GM19193 (cell line): ENCODE data around the gene CPS1.

ENCODE experiments used
- POLR2A ChIP-seq: IDR thresholded peaks from 4 replicates; pipeline ENCODE4 v1.6.1; 2011; ENCODE audit not compliant: insufficient read depth, insufficient read length; ENCODE audit errors: extremely low read depth

The CPS1 gene

DNA sequence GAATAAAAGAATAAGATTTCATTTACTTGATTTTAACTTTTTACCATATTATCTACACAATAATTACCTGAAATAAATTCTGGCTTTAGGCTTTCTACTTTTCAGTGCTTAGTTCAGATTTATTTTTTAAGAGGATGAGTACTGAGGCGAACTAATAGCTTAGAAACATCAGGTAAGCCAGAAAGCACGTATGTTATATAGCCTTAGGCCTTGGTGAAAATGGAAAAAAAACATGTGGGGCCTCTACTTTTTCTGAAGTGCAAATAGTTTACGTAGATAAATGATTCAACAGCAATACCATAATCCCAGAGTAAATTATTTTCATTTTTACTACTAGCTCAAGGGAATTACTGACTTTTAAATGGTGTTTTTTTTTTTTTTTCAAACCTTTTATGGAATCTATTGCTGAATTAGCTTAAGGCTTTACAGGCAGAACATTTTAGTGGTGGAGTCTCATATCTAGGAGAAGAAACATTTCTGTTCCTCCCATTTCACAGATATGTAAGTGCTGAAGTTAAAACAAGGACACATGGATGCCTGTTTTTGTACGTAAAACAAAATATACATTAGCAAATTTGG lies 6.2 kb downstream of the CPS1 start:
- no peak for TF ChIP-seq POLR2A

DNA sequence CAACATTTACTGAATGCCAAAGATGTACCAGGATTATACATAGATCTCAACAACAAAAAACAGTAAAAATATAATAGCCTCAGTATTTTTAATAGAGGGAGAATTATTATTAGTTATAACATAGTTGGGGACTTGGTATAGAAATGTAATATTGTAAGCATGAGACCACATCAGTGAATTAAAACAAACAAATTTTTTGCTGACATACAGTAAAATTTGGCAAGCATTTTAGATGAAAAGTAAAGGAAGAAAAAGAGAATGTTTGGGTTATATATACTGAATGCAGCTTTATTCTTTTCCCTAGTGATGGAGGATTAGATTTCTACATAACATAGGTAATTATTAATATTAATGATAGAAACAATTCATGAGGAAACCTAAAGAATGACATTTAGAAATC lies 10.9 kb downstream of the CPS1 start:
- TF ChIP-seq POLR2A = no peak

DNA sequence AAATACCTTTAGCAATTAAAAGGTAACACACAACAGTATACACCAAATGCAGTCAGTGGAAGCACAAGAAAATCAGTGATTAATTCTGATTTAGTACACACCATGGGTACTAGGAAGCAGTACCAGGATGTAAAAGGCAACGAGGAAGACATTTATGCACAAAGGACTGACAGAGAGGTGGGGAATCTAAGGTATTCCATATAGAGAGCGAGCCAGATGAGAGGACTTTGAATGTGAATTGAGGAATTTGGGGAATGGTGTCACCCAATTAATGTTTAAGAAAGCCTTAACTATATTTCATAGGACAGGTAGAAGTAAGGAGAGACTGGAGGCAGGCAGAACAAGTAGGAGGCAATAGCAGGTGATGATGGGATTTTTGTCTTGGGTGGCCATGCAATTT lies 11.7 kb downstream of the CPS1 start:
- TF ChIP-seq POLR2A = no peak

DNA sequence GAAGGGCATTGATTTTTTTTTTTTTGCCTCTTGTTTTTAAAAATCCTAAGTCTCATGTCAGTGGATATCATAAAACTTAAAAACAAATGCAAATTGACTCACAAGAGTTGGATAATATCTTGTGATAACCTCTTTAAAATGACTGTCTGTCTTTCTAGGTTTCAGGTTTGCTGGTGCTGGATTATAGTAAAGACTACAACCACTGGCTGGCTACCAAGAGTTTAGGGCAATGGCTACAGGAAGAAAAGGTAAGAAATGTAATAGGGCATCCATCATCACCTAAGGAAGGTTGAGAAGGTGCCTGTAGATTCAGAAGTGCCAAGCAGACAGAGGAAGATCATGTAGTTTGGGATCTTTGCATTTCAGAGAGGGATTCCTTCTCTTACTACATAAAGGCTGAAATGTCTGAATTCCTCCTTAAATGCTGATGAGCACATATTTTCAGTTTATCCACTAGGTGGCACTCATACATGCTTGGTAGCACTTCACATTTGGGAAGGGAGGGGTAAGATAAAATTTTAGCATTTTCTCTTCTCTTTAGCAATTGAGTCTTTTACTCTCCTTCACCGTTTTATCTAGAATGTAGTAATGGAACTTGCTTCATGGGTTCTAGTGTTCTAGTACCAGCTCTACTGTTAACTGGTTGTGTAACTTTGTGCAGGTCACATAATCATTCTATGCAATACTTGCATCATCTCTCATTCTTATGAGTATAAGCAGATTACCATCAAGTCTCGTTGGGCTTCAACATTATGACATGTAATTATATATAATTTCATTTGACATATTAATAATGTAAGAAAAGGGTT lies 21.1 kb downstream of the CPS1 start:
- no peak for TF ChIP-seq POLR2A

DNA sequence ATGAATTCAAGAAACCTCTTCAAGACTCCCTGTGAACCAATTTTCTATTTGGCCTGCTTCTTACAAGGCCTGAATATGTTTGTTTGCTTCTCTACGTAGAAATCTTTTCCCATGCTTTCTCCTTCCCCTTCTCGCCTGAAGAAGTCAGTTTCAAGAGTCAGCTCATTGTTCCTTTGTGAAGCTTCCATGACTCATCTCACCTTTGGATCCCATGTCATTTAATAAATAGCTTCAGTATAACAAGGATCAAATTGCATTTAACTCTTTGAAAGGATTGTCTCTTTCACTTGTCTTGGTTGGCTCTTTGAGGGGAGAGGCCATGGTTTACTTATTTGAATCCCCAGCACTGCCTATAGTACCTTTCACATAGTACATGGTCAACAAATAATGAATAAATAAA lies 28.4 kb downstream of the CPS1 start:
- no peak for TF ChIP-seq POLR2A

DNA sequence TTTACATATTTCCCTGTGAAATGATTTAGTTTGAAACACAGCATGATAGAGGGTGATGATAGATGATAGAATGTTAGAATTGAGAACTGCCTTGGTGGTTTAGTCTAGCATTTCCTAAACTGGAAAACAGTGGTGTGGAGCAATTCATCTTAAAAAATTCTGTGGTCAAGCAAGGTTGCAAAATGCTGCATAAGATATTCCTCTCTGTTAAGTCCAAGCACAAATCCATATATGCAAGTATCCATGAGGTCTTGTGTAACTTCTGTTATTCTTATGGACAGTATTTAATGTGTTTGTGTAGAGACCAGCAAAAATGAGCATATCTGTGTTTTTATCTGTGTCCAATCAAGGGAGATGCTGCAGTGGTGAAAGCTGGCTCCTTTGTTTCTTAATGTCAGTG lies 30.0 kb downstream of the CPS1 start:
- TF ChIP-seq POLR2A = no peak

DNA sequence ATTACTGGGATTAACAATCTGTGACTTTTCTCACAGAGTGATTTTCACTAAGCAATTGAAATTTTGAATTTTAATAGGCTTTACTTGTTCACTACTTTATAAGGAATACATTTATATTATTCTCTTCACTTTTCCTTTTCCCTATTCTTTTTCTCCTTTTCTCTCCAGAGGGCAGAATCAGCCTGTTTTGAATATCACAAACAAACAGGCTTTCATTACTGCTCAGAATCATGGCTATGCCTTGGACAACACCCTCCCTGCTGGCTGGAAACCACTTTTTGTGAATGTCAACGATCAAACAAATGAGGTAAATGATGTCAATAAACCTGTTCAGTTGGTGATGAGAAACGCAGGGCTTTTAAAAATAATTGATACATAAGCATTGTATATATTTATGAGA lies 35.3 kb downstream of the CPS1 start:
- TF ChIP-seq POLR2A = no peak

DNA sequence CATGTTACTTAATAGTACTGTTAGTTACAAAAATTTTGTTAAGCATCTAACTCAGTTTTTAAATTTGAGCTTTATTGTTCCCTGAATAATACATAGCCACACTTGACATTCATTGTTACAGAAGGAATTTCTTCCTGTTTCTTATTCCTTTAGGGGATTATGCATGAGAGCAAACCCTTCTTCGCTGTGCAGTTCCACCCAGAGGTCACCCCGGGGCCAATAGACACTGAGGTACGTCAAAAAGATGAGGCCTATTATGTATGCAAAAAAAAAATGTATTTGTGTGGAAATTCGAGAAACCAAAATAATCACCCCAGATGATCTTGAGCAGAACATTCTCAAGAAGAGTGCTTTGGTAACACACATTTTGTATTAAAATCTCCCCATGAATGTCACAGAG lies 36.3 kb downstream of the CPS1 start:
- TF ChIP-seq POLR2A = no peak

DNA sequence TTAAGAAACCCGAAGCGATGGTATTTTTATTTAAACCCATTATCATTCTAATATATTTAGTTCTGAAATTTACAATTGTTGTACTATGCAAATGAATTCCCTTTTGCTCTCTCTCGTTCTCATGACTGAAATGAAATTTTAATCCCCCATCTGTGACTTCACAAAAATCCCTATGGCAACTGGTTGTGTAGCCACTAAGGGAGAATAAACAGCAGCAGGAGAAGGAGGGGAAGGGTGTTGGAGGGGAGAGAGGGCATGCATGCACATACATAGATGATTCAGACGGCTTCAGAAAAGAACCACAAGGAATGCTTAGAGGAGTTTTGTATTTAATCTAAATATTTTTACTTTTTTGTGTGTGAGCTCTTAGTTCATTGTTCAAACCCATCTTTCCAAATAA lies 36.8 kb downstream of the CPS1 start:
- TF ChIP-seq POLR2A = no peak

DNA sequence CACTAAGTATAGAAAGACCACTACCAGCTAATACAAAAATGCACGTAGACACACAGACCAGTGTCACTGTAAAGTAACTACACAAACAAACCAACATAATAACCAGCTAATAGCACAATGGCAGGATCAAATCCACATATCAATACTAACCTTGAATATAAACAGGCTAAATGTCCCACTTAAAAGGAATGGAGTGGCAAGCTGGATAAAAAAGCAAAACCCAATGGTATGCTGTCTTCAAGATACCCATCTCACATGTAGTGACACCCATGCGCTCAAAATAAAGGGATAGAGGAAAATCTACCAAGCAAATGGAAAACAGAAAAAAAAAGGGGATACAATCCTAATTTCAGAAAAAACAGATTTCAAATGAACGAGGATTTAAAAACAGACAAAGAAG lies 41.8 kb downstream of the CPS1 start:
- no peak for TF ChIP-seq POLR2A

DNA sequence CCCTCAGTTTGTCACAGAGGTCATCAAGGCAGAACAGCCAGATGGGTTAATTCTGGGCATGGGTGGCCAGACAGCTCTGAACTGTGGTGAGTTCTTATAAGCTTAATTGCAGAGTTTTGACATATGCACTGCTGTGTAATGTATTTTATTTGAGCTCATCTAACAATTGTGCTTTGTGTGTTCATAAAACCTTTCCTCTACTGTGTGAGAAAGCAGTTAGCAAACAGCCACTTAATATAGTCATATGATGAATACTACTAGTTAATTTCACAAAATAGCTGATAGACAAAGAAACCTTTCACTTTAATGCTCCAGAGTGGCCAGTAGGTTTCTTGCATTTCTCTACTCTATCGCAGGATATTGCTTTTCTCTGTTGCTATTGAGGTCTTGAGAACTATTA lies 43.1 kb downstream of the CPS1 start:
- TF ChIP-seq POLR2A = no peak

DNA sequence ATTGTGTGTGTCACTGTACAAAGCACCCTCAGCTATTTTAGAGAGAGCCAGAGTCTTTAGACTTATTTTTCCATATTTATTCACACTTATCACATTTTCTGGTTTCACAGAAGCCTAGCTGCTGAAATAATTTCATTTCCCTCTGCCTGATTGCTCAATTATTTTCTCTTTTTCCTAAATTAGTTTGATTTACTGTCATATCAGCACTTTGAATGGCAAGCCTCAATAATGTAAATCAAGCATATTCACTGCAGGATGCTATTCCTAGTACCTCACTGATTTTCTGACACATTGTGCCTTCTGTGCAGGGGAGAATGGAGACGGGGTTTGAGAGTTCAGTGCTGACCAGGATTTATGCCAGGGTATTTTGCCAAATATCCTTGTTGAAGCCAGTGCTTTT lies 48.3 kb downstream of the CPS1 start:
- TF ChIP-seq POLR2A = no peak

DNA sequence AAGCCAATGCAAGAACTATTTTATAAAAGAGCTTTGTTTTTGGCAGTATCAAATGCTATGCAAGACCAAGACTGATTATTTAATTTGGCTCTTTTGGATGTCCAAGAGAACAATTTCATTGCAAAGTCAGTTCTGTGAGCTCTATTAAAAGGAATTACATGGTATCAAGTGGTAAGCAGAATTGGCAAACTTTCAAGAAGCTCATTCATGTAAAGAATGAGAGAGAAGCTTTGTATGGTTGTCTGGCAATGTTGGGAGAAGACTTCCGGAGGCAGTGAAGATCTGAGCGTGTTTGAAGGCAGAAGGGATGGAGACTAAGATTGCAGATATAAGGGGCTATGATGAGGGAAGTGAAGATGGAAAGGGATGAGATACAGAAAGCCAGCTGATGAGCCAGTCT lies 49.6 kb downstream of the CPS1 start:
- no peak for TF ChIP-seq POLR2A

DNA sequence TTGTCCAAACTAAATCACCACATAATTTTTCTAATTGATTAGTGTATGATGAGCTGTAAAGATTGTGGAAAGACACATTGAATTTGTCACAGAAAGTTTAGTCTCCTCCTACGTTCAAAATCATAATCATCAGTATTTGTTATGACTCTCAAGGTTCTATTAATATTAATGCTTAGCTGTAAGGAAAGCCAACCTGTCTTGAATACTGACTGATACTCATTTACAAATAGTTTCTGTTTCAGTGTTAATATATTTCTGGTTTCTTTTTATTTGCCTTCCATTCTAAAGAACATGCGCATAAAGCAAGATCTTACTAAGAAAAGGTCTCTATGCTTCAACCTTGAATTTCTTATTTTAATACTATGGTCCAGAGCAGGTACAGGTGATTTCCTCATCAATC lies 55.1 kb downstream of the CPS1 start:
- no peak for TF ChIP-seq POLR2A

DNA sequence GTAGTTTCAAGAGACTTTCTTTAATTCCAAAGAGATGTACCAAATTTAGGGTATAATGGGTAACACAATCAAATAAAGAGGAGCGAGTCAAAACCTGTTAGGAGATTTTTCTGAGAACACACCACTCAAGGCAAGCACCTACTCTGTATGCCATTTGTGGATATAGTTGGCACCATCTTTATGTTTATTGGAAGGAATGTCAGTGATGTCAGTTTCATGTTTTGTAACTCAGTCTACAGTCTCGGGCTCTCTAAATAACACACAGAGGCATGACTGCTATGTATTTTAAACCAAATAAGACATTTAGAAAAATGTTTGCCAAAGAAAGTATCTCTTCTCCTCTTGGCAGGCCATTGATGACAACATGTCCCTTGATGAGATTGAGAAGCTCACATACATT lies 59.7 kb downstream of the CPS1 start:
- no peak for TF ChIP-seq POLR2A

DNA sequence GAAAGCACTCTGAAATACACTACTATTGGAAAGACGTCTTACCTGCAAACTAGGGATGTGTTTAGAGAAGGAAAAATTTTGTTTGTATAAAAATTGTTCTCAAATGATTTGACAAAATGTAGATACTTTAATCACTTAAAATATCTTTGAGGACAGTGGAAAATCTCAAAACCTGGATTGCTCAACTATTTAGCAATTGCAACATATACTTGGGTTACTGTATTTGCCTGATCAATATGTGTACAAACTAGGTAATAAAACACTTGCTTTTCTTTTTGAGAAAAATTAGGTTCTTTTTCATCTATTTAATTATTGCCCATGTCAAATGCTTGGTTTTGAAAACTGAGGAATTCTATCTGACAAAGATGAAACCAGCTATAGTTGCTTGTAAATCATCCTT lies 60.9 kb downstream of the CPS1 start:
- no peak for TF ChIP-seq POLR2A
